GM12872 (cell line): ENCODE results near the gene THOC7.

Experiments
- CTCF ChIP-seq: IDR thresholded peaks from 3 replicates; pipeline ENCODE4 v1.5.1; 2011; ENCODE audit warnings: low read depth, mild to moderate bottlenecking, low read length, moderate library complexity; ENCODE audit not compliant: insufficient read depth

Gene THOC7

GRCh38 chr3:63853106-63853505, 10.5 kb downstream of the THOC7 start:
- no peak for TF ChIP-seq CTCF

- no peak for TF ChIP-seq CTCF
Measured at GRCh38 chr3:63851287-63851686, 12.3 kb downstream of the THOC7 start.

GRCh38 chr3:63849175-63849574, 14.4 kb downstream of the THOC7 start:
- TF ChIP-seq CTCF: no peak

- TF ChIP-seq CTCF: no peak
Measured at GRCh38 chr3:63847718-63848450, 15.7 kb downstream of the THOC7 start.

- no peak for TF ChIP-seq CTCF
Measured at GRCh38 chr3:63845215-63845614, 18.4 kb downstream of the THOC7 start.

- TF ChIP-seq CTCF: no peak
Measured at GRCh38 chr3:63842127-63842526, 21.5 kb downstream of the THOC7 start.

- TF ChIP-seq CTCF: no peak
Measured at GRCh38 chr3:63841704-63842103, 21.9 kb downstream of the THOC7 start.
